Neutrophil (primary cell): Measurements from ENCODE around the gene WDFY4.

Source experiments
- H3K27ac ChIP-seq: fragments of 200-600 bp; sonication (generic); 2 replicates; pipeline ENCODE4 v1.5.1; 2016; ENCODE audit warnings: mild to moderate bottlenecking, moderate library complexity
- H3K27me3 ChIP-seq: fragments of 200-600 bp; sonication (generic); 2 replicates; pipeline ENCODE4 v1.6.0; 2016; ENCODE audit warnings: mild to moderate bottlenecking
- H3K36me3 ChIP-seq: fragments of 200-600 bp; sonication (generic); 2 replicates; pipeline ENCODE4 v1.5.1; 2017
- H3K4me1 ChIP-seq, 2 experiments: fragments of 200-600 bp in 1 of 2; sonication (generic) in 1 of 2; 1 replicate in 1 of 2; 2 replicates in 1 of 2; pipeline versions ENCODE4 v1.5.1 to v1.6.1; 2013 to 2016; ENCODE audit warnings: low read depth in 1 of 2, low read length in 1 of 2, mild to moderate bottlenecking in 1 of 2, moderate library complexity in 1 of 2; ENCODE audit not compliant: control insufficient read depth in 1 of 2, insufficient read depth in 1 of 2
- H3K4me3 ChIP-seq, 2 experiments: fragments of 200-600 bp in 1 of 2; sonication (generic) in 1 of 2; 1 replicate in 1 of 2; 2 replicates in 1 of 2; pipeline ENCODE4 v1.5.1; 2013 to 2016; ENCODE audit warnings: low read depth in 1 of 2, low read length in 1 of 2, mild to moderate bottlenecking in 1 of 2, moderate library complexity in 1 of 2
- H3K9me3 ChIP-seq: fragments of 200-600 bp; sonication (generic); 2 replicates; pipeline ENCODE4 v1.5.1; 2016
- CTCF ChIP-seq: fragments of 200-600 bp; sonication (generic); IDR thresholded peaks from 2 replicates; pipeline ENCODE4 v1.5.1; 2016; ENCODE audit warnings: antibody characterized with exemption

The WDFY4 gene

GRCh38 chr10:48648172-48648942 lies 36.3 kb upstream of the WDFY4 start:
- no peak for TF ChIP-seq CTCF
- Histone ChIP-seq H3K36me3 (no peaks in the 10 kb centered on the region), H3K27ac (no peak overlapping the region), H3K4me3 (no peak overlapping the region), H3K4me1 (no peaks in the 10 kb centered on the region), H3K27me3 (peaks cover 53% of the 10 kb centered on the region), H3K9me3 (no peaks in the 10 kb centered on the region)

GRCh38 chr10:48649349-48649944 lies 35.2 kb upstream of the WDFY4 start:
- Histone ChIP-seq H3K4me3 (no peak overlapping the region), H3K27ac (no peak overlapping the region), H3K36me3 (no peaks in the 10 kb centered on the region), H3K27me3 (peaks cover 64% of the 10 kb centered on the region), H3K9me3 (no peaks in the 10 kb centered on the region), H3K4me1 (no peaks in the 10 kb centered on the region)
- no peak for TF ChIP-seq CTCF

GRCh38 chr10:48651293-48651692 lies 33.4 kb upstream of the WDFY4 start:
- H3K36me3 ChIP-seq: no peaks in the 10 kb centered on the region

GRCh38 chr10:48651839-48652238 lies 32.8 kb upstream of the WDFY4 start:
- Histone ChIP-seq H3K27me3 (peaks cover 73% of the 10 kb centered on the region), H3K27ac (no peak overlapping the region), H3K36me3 (no peaks in the 10 kb centered on the region), H3K4me1 (peaks cover 18 to 20% of the 10 kb centered on the region in 2 experiments), H3K9me3 (no peaks in the 10 kb centered on the region), H3K4me3 (no peak overlapping the region)
- TF ChIP-seq CTCF: no peak

More at GRCh38 chr10:48651293-48651692, 33.4 kb upstream of the WDFY4 start:
- no peak overlapping the region for H3K27ac ChIP-seq
- H3K4me3 ChIP-seq: no peak overlapping the region
- TF ChIP-seq CTCF: no peak
- peaks cover 13 to 15% of the 10 kb centered on the region in 2 experiments for H3K4me1 ChIP-seq
- no peaks in the 10 kb centered on the region for H3K9me3 ChIP-seq
- H3K27me3 ChIP-seq: peaks cover 73% of the 10 kb centered on the region

- no peak for TF ChIP-seq CTCF
- H3K27me3 ChIP-seq: peaks cover 77% of the 10 kb centered on the region
- peaks cover 21 to 23% of the 10 kb centered on the region in 2 experiments for H3K4me1 ChIP-seq
These were observed 32.3 kb upstream of the WDFY4 start for GRCh38 chr10:48652344-48652743.

More at GRCh38 chr10:48652344-48652743, 32.3 kb upstream of the WDFY4 start:
- Histone ChIP-seq H3K9me3 (no peaks in the 10 kb centered on the region), H3K27ac (no peak overlapping the region), H3K4me3 (no peak overlapping the region), H3K36me3 (no peaks in the 10 kb centered on the region)
